ENCODE results near the gene CDH4.
A peak's percentile ranks its signal among the peaks of the same experiment; 100 is the strongest.

The CDH4 gene

GRCh38 chr20:61790116-61790827 is 538.2 kb downstream of the CDH4 start:
- DNase-seq (ENCODE audit: low spot score), result no peak

- no peak for DNase-seq (ENCODE audit: low spot score)
Observed at GRCh38 chr20:61791995-61792394, 539.9 kb downstream of the CDH4 start.

- no peak for DNase-seq (ENCODE audit: low spot score)
Observed at GRCh38 chr20:61795669-61796630, 543.9 kb downstream of the CDH4 start.

- no peak for DNase-seq (ENCODE audit: low spot score)
Observed at GRCh38 chr20:61796738-61797137, 544.7 kb downstream of the CDH4 start.

GRCh38 chr20:61797200-61797599 is 545.1 kb downstream of the CDH4 start:
- DNase-seq (ENCODE audit: low spot score), result no peak

GRCh38 chr20:61797971-61798411 is 545.9 kb downstream of the CDH4 start:
- DNase-seq (ENCODE audit: low spot score), result no peak

GRCh38 chr20:61798632-61799031 is 546.6 kb downstream of the CDH4 start:
- no peak for DNase-seq (ENCODE audit: low spot score)

GRCh38 chr20:61799394-61799923 is 547.4 kb downstream of the CDH4 start:
- no peak for DNase-seq (ENCODE audit: low spot score)

GRCh38 chr20:61799928-61800327 is 547.9 kb downstream of the CDH4 start:
- DNase-seq (ENCODE audit: low spot score), result no peak

- no peak for DNase-seq (ENCODE audit: low spot score)
Observed at GRCh38 chr20:61800359-61801064, 548.5 kb downstream of the CDH4 start.

- DNase-seq (ENCODE audit: low spot score), result no peak
Observed at GRCh38 chr20:61801065-61801360, 549.0 kb downstream of the CDH4 start.

- DNase-seq (ENCODE audit: low spot score), result no peak
Observed at GRCh38 chr20:61801428-61801827, 549.4 kb downstream of the CDH4 start.

GRCh38 chr20:61801857-61802442 is 549.9 kb downstream of the CDH4 start:
- no peak for DNase-seq (ENCODE audit: low spot score)

GRCh38 chr20:61802721-61803311 is 550.8 kb downstream of the CDH4 start:
- DNase-seq (ENCODE audit: low spot score), result no peak

- peak; percentile 43 for DNase-seq (ENCODE audit: low spot score)
Observed at GRCh38 chr20:61803416-61803914, 551.4 kb downstream of the CDH4 start.

GRCh38 chr20:61803915-61804751 is 552.1 kb downstream of the CDH4 start:
- no peak for DNase-seq (ENCODE audit: low spot score)

- DNase-seq (ENCODE audit: low spot score), result no peak
Observed at GRCh38 chr20:61804752-61805295, 552.8 kb downstream of the CDH4 start.

- DNase-seq (ENCODE audit: low spot score), result no peak
Observed at GRCh38 chr20:61805365-61805764, 553.3 kb downstream of the CDH4 start.

GRCh38 chr20:61805781-61806180 is 553.7 kb downstream of the CDH4 start:
- DNase-seq (ENCODE audit: low spot score), result no peak

- DNase-seq (ENCODE audit: low spot score), result no peak
Observed at GRCh38 chr20:61806314-61806713, 554.3 kb downstream of the CDH4 start.
